PC-9 (cell line): ENCODE data around the gene NDE1.

Experiments used
- EZH2 ChIP-seq: fragments of 200-600 bp; sonication (generic); IDR thresholded peaks from 2 replicates; pipeline ENCODE4 v1.8.0; 2017; ENCODE audit warnings: antibody characterized with exemption, low read depth
- TF ChIP-seq, protein P1 (sequence below): fragments of 200-600 bp; sonication (generic); conservative IDR thresholded peaks from 2 replicates; pipeline ENCODE4 v1.6.1; 2017; ENCODE audit warnings: mixed run types, antibody characterized with exemption, mild to moderate bottlenecking, moderate library complexity

DNA sequence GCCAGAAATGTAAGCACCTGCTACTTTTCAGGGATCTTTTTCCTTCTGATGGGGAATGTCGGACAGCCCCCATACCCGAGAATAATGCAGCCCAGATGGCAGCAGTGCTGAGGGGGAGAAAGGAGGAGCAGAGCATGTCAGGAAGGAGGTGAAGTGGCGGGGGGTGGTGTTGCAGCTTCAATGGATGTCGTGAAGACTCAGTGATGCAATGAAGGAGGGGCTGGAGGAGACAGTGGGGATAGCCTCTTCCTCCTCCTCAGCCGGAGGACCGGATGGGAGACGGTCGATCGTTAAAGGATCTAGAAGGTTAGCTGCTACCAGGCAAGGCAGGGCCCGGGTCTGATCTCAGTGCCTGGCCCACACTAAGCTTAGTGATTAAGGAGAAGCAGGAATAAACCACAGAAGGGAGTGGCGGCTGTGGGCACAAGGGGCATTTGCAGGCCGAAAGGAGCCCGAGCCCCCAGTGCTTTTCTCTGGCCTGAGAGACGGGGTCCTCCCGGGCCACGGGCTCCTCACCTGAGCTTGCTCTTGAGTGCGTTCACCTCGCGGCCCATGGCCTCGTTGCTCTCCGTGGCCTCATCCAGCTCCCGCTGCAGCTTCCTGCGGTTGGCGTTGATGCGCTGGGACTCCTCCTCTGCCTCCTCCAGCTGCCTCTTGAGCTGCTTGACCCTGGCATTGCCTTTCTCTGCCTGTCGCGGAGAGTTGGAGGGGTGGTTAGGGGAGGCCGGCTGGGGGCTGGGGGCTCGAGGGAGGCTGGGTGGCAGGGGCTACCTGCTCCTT, 64.5 kb downstream of the NDE1 start:
- TF ChIP-seq, protein P1, sequence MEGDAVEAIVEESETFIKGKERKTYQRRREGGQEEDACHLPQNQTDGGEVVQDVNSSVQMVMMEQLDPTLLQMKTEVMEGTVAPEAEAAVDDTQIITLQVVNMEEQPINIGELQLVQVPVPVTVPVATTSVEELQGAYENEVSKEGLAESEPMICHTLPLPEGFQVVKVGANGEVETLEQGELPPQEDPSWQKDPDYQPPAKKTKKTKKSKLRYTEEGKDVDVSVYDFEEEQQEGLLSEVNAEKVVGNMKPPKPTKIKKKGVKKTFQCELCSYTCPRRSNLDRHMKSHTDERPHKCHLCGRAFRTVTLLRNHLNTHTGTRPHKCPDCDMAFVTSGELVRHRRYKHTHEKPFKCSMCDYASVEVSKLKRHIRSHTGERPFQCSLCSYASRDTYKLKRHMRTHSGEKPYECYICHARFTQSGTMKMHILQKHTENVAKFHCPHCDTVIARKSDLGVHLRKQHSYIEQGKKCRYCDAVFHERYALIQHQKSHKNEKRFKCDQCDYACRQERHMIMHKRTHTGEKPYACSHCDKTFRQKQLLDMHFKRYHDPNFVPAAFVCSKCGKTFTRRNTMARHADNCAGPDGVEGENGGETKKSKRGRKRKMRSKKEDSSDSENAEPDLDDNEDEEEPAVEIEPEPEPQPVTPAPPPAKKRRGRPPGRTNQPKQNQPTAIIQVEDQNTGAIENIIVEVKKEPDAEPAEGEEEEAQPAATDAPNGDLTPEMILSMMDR, result no peak
- TF ChIP-seq EZH2, result no peak
